ENCODE results near the gene HBM.
"Not testable (repeated sequence)": the region's sequence is repeated elsewhere in the genome, so short reads cannot be mapped to it uniquely, and the experiment has no call there.

- TF ChIP-seq ZNF501 (tag by site-specific recombination; IDR thresholded peaks at IDR 0.05); CTCF (tag by site-specific recombination; IDR thresholded peaks at IDR 0.05); ZNF341 (tag by site-specific recombination; IDR thresholded peaks at IDR 0.05; ENCODE audit: low read depth); ZNF146 (tag by site-specific recombination; IDR thresholded peaks at IDR 0.05); TCF7L2 (IDR thresholded peaks at IDR 0.05; ENCODE audit: borderline replicate concordance, low read depth, low read length); HIC1 (tag by site-specific recombination; IDR thresholded peaks at IDR 0.05): not testable (repeated sequence)
- TF ChIP-seq, protein P1, sequence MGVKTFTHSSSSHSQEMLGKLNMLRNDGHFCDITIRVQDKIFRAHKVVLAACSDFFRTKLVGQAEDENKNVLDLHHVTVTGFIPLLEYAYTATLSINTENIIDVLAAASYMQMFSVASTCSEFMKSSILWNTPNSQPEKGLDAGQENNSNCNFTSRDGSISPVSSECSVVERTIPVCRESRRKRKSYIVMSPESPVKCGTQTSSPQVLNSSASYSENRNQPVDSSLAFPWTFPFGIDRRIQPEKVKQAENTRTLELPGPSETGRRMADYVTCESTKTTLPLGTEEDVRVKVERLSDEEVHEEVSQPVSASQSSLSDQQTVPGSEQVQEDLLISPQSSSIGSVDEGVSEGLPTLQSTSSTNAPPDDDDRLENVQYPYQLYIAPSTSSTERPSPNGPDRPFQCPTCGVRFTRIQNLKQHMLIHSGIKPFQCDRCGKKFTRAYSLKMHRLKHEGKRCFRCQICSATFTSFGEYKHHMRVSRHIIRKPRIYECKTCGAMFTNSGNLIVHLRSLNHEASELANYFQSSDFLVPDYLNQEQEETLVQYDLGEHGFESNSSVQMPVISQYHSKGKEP (tag by site-specific recombination; IDR thresholded peaks at IDR 0.05): not testable (repeated sequence)
- TF ChIP-seq, protein P2, sequence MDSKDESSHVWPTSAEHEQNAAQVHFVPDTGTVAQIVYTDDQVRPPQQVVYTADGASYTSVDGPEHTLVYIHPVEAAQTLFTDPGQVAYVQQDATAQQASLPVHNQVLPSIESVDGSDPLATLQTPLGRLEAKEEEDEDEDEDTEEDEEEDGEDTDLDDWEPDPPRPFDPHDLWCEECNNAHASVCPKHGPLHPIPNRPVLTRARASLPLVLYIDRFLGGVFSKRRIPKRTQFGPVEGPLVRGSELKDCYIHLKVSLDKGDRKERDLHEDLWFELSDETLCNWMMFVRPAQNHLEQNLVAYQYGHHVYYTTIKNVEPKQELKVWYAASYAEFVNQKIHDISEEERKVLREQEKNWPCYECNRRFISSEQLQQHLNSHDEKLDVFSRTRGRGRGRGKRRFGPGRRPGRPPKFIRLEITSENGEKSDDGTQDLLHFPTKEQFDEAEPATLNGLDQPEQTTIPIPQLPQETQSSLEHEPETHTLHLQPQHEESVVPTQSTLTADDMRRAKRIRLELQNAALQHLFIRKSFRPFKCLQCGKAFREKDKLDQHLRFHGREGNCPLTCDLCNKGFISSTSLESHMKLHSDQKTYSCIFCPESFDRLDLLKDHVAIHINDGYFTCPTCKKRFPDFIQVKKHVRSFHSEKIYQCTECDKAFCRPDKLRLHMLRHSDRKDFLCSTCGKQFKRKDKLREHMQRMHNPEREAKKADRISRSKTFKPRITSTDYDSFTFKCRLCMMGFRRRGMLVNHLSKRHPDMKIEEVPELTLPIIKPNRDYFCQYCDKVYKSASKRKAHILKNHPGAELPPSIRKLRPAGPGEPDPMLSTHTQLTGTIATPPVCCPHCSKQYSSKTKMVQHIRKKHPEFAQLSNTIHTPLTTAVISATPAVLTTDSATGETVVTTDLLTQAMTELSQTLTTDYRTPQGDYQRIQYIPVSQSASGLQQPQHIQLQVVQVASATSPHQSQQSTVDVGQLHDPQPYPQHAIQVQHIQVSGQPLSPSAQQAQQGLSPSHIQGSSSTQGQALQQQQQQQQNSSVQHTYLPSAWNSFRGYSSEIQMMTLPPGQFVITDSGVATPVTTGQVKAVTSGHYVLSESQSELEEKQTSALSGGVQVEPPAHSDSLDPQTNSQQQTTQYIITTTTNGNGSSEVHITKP (tag by site-specific recombination; IDR thresholded peaks at IDR 0.05): not testable (repeated sequence)
Observed at GRCh38 chr16:176006-176405, 10.2 kb downstream of the HBM start.

All from HEK293 (cell line).